Ishikawa (cell line): ENCODE measurements around the gene CHST5.

ENCODE experiments used
- CEBPB ChIP-seq: IDR thresholded peaks from 2 replicates; pipeline ENCODE4 v1.6.1; 2012
- CREB1 ChIP-seq: IDR thresholded peaks from 2 replicates; pipeline ENCODE4 v1.6.1; 2012; ENCODE audit warnings: low read depth
- EGR1 ChIP-seq: IDR thresholded peaks from 2 replicates; pipeline ENCODE4 v1.6.1; 2012
- MAX ChIP-seq: IDR thresholded peaks from 2 replicates; pipeline ENCODE4 v1.6.1; 2012
- TEAD4 ChIP-seq: IDR thresholded peaks from 2 replicates; pipeline ENCODE4 v1.6.1; 2012
- TF ChIP-seq, protein P1 (sequence below): IDR thresholded peaks from 2 replicates; pipeline ENCODE4 v1.6.1; 2012; ENCODE audit warnings: low read depth, mild to moderate bottlenecking

GRCh38 chr16:75566040-75566757, 30.3 kb upstream of the CHST5 start, which contains the start of gene GABARAPL2:
- TF ChIP-seq MAX: no peak; the same call in 1 of the 2 replicates
- TF ChIP-seq CREB1: no peak
- TF ChIP-seq EGR1: no peak
- TF ChIP-seq, protein P1, sequence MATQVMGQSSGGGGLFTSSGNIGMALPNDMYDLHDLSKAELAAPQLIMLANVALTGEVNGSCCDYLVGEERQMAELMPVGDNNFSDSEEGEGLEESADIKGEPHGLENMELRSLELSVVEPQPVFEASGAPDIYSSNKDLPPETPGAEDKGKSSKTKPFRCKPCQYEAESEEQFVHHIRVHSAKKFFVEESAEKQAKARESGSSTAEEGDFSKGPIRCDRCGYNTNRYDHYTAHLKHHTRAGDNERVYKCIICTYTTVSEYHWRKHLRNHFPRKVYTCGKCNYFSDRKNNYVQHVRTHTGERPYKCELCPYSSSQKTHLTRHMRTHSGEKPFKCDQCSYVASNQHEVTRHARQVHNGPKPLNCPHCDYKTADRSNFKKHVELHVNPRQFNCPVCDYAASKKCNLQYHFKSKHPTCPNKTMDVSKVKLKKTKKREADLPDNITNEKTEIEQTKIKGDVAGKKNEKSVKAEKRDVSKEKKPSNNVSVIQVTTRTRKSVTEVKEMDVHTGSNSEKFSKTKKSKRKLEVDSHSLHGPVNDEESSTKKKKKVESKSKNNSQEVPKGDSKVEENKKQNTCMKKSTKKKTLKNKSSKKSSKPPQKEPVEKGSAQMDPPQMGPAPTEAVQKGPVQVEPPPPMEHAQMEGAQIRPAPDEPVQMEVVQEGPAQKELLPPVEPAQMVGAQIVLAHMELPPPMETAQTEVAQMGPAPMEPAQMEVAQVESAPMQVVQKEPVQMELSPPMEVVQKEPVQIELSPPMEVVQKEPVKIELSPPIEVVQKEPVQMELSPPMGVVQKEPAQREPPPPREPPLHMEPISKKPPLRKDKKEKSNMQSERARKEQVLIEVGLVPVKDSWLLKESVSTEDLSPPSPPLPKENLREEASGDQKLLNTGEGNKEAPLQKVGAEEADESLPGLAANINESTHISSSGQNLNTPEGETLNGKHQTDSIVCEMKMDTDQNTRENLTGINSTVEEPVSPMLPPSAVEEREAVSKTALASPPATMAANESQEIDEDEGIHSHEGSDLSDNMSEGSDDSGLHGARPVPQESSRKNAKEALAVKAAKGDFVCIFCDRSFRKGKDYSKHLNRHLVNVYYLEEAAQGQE: no peak
- TF ChIP-seq CEBPB: no peak
- TF ChIP-seq TEAD4: no peak
